HG02852 (cell line): ENCODE results near the gene RBM12.
"Not testable (repeated sequence)": the region's sequence is repeated elsewhere in the genome, so short reads cannot be mapped to it uniquely, and the experiment has no call there.

ENCODE experiments used
- ATAC-seq: cut with Tn5 transposase; IDR thresholded peaks from one replicate; pipeline ENCODE4 v1.9.1; 2021; ENCODE audit warnings: mild to moderate bottlenecking, moderate library complexity; ENCODE audit not compliant: unreplicated experiment

RBM12 gene

DNA sequence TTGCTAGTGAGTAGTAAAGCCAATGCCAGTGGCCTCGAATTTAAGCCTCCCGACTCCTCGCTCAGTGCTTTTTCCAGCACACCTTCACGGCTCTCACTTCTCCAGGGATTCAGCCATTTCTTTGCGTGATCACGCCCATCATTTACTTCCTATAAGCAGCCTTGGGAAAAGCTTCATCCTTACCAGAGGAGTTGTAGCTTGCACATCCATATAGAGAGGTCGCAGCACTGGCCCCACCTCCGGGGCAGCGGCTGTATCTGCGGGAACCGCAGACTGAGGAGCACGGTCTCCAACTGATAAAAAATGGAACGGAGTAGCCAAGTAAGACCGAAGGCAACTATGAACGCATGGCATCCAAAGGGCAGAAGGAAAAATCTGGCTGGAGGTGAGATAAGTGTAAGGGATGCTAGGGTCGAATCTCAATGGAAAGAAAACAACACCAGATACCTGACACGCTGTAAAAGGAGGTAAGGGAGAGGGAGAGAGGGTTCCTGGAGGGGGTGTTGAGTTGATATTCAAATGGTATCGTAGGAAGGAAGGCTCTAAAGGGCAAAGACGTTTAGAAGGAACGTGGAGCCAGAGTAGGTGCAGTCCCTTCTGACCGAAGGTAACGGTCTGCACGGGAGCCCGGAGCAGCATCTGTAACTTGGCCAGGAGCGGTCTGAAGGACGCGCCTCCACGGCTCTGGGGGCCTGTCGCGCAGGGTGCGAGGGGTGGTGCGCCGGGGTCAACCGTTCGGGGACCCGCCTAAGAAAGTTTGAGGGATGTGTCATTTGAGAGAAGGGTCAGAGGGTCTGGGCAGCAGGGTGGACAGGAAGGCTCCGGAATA is 33.8 kb upstream of the RBM12 start:
- peak; percentile 27 for ATAC-seq

DNA sequence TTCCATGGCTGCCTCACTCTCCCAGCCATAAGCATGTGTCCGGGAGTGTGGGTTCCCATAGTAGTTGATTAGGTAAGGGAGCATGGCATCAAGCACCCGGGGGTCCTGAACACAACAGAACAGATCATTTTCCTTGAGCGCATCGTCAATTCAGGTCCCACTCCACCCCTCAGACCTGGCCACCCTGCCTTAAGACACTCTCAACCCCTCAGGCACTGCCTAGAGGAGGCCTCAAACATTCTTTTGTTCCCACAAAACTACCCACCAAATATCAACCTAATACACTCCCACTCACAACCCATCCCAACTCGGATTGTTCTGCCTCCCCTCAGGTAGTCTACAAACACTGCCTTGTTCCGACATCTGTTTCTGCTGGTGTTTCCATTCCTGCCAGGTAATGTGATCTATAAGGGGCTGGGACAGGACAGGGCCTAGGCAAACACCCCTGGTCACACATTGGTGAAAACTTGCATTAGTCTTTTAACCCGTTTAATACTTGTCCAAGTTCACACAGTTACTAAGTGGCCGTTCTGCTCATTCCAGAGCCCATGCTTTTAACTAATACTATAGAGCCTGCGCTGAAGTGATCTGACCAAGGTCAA is 33.1 kb upstream of the RBM12 start:
- ATAC-seq, result no peak

GRCh38 chr20:35695978-35696377 is 31.3 kb upstream of the RBM12 start:
- no peak for ATAC-seq

GRCh38 chr20:35695245-35695749 is 30.6 kb upstream of the RBM12 start:
- ATAC-seq, result no peak

DNA sequence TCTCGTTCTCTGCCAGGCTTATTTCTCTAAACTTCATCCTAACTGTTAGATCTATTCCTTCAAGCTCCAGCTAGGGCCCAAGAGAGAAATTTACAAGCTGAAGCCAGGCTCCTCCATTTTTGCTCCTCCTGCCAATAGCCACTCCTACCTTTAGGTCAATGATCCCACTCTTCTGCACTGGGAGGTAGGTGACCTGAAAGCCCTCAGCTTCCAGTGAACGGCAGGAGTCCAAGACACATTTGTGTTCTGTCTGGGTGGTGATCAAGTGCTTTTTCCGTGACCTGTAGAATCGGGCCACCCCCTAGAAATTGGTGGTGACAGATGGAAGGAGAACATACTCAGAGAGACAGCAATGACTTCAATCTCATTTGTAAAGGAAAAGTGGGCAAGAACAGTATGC is 25.6 kb upstream of the RBM12 start:
- no peak for ATAC-seq

DNA sequence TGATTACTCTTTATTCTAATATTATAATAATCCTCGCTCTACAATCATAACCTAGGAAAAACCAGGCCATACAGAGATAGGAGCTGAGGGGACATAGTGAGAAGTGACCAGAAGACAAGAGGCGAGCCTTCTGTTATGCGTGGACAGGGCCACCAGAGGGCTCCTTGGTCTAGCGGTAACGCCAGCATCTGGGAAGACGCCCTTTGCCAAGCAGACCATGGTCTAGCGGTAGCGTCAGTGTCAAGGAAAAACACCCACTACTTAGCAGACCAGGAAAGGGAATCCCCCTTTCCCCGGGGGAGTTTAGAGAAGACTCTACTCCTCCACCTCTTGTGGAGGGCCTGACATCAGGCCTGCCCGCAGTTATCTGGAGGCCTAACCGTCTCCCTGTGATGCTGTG is 22.2 kb upstream of the RBM12 start:
- ATAC-seq, result not testable (repeated sequence)

GRCh38 chr20:35685368-35685767 is 20.7 kb upstream of the RBM12 start:
- ATAC-seq, result not testable (repeated sequence)

DNA sequence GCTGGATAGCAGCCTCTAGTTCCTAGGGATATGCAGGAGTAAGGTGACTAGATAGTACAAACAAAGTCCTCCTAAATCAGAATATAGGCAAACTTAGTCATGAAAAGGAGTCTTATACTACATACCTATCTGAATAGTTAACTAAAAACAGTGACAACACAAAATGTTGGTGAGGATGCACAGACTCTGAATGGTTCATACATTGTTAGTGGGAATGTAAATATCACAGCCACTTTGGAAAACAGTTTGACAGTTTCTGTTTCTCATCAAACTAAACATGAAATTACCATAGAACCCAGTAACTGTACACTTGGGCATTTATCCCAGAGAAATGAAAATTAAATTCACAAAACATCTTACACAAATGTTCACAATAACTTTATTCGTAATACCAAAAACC is 17.3 kb upstream of the RBM12 start:
- no peak for ATAC-seq

GRCh38 chr20:35680452-35681183 is 15.9 kb upstream of the RBM12 start:
- no peak for ATAC-seq

DNA sequence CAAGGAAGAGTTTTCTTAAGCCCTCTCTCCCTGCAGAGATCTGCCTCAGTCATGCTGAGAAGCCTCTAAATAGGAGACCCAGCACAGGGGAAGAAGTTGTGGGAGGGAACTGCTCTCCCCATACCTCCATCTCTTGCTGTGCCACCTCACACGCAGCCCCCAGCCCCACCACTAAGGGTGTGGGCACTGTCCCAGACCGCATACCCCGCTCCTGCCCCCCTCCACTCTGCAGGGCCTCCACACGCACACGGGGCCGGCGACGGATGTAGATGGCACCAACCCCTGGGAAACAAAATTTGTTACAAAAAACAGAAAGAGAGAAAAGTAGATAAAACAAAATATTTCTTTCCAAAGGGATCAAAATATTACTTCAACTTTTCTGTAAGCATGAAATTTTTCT is 10.2 kb upstream of the RBM12 start:
- ATAC-seq, result no peak

GRCh38 chr20:35673884-35674283 is 9.2 kb upstream of the RBM12 start:
- no peak for ATAC-seq

DNA sequence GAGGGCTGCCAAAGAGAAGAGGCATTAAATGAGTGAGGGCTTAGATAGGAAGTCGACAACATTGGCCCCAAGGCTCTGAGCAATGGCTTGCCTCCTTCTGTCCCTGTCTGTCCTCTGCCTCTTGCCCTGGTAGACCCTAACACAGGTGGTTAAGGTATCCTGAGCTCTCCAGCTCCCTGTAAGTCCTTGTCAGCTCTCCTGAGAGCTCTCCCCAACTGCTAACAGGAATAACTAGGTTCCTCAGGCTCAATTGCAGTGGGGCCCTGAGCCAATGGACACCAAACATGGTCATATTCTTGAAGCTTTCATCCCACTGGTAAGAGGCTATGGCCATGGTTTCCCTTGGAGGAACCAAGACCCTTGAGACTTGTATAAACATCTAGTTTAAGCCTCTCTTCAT is 5.0 kb upstream of the RBM12 start:
- ATAC-seq, result no peak

GRCh38 chr20:35669221-35669620 is 4.5 kb upstream of the RBM12 start:
- ATAC-seq, result no peak

DNA sequence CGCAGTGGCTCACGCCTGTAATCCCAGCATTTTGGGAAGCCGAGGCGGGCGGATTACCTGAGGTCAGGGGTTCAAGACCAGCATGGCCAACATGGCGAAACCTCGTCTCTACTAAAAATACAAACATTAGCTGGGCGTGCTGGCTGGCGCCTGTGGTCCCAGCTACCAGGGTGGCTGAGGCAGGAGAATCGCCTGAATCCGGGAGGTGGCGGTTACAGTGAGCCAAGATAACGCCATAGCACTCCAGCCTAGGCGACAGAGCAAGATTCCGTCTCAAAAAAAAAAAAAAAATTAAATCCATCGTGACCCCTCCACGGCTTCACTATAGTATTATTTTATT is 1.2 kb upstream of the RBM12 start:
- ATAC-seq, result no peak

- ATAC-seq, result peak; percentile 19
Observed at GRCh38 chr20:35663516-35664465, 909 bp downstream of the RBM12 start.

- no peak for ATAC-seq
Observed at GRCh38 chr20:35662551-35662950, 2.1 kb downstream of the RBM12 start.

GRCh38 chr20:35661908-35662307 is 2.8 kb downstream of the RBM12 start:
- no peak for ATAC-seq

DNA sequence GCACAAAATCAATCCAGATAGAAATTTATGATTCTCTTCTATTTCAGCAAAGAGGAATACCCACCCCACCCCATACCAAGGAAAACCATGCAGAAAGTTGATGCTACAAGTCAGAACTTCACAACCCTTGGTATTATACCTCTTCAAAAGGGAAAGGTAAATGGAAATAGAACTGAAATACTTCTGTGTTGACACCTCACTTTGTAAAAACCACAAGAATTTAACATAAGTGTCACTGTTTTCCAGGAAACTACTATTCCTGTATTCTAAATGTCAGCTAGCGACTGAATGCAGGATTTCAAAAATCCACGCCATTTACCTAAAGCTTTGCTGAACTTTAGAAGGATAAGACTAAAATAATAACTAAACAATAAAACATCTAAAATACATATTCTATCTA is 3.6 kb downstream of the RBM12 start:
- no peak for ATAC-seq

DNA sequence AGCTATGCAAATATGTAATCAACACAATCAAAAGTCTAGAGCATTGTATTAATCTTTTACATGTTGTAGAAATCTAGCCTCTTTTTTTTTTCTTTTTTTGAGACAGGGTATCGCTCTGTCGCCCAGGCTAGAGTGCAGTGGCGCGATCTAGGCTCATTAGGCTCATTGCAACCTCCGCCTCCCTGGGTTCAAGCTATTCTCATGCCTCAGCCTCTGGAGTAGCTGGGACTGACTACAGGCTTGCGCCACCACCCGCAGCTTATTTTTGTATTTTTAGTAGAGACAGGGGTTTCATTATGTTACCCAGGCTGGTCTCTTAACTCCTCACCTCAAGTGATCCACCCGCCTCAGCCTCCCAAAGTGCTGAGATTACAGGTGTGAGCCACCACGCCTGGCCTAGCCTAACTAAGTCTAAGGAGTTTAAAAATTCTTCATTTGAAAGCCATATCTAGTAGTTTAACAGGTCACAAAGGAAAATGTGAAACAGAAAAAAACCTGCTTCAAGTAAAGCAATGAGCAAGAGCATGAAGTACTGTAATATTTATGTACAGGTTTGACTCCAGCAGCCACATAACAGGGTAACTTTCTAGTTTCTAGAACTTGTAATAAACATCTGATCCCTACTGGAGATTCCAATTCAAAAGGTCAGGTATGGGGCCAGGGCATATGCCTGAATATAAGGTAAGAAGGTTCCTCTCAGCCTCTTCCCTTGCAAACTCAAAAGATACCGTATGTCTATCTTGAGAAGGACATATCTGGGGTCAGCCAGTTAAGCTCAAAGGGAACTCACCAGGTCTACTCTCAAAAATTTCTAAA is 4.4 kb downstream of the RBM12 start:
- no peak for ATAC-seq

- no peak for ATAC-seq
Observed at GRCh38 chr20:35657271-35657670, 7.4 kb downstream of the RBM12 start.
